GM12892 (cell line): ENCODE measurements around the gene ROMO1. TPM values are rescaled to one million over a fixed set of nuclear protein-coding genes. Genes with fewer than 3 reads are reported as not detected.

ENCODE experiments used
- DNase-seq: peaks from one replicate; pipeline ENCODE4 v3.0.0; 2011; ENCODE audit not compliant: insufficient read length
- FAIRE-seq: peaks from 2 replicates; lab custom pipeline; 2011; peaks lifted over from hg19 to GRCh38; lab: Jason Lieb, UNC
- POLR2A ChIP-seq: IDR thresholded peaks from 2 replicates; pipeline ENCODE4 v1.6.1; 2011; ENCODE audit warnings: low read depth, low read length, control low read depth
- POLR2AphosphoS5 ChIP-seq: IDR thresholded peaks from 2 replicates; pipeline ENCODE4 v1.6.1; 2011; ENCODE audit warnings: low read depth, low read length, control low read depth
- TAF1 ChIP-seq: IDR thresholded peaks from 2 replicates; pipeline ENCODE4 v1.6.1; 2011; ENCODE audit warnings: low read depth, mild to moderate bottlenecking, control low read depth, low read length, borderline replicate concordance
- polyA plus RNA-seq: library from polyadenylated mRNA; unstranded; fragments of >200 nt; gene quantifications from one replicate; pipeline ENCODE4 v1.2.1, GENCODE V29; 2012; ENCODE audit warnings: missing spikeins, inconsistent platforms; ENCODE audit not compliant: missing spikeins

Gene ROMO1
- polyA plus RNA-seq: 80.8 TPM

GRCh38 chr20:35699127-35699956, at the start of gene ROMO1, which contains the start of gene NFS1:
ROMO1 (plus strand) TSS chr20:35699405; CDS start chr20:35699633, 228 bp downstream.
NFS1 (minus strand) TSS chr20:35699352; CDS start chr20:35699288, 64 bp downstream.
- peak; percentile 81 for FAIRE-seq
- DNase-seq: peak; percentile 89
- peak; percentile 80 for TF ChIP-seq POLR2AphosphoS5
- TF ChIP-seq POLR2A: peak; percentile 88
- peak; percentile 70 for TF ChIP-seq TAF1

GRCh38 chr20:35650632-35651031, 48.6 kb upstream of the ROMO1 start:
- no peak for FAIRE-seq
- DNase-seq: no peak
- TF ChIP-seq POLR2AphosphoS5: no peak

- TF ChIP-seq POLR2A: no peak
- no peak for TF ChIP-seq POLR2AphosphoS5
- no peak for TF ChIP-seq TAF1
- FAIRE-seq (no peak), DNase-seq (no peak)
These were observed 47.2 kb upstream of the ROMO1 start for GRCh38 chr20:35651958-35652357.

GRCh38 chr20:35652641-35653429, 46.4 kb upstream of the ROMO1 start:
- TF ChIP-seq POLR2A: peak; percentile 36; the same call in 1 of the 2 replicates
- no peak for TF ChIP-seq POLR2AphosphoS5
- TF ChIP-seq TAF1: no peak
- DNase-seq (no peak), FAIRE-seq (no peak)

GRCh38 chr20:35653430-35653734, 45.8 kb upstream of the ROMO1 start:
- no peak for FAIRE-seq
- TF ChIP-seq POLR2AphosphoS5 (no peak), TAF1 (no peak), POLR2A (no peak)
- no peak for DNase-seq

GRCh38 chr20:35653893-35654292, 45.3 kb upstream of the ROMO1 start:
- TF ChIP-seq POLR2AphosphoS5 (no peak), POLR2A (no peak), TAF1 (no peak)

GRCh38 chr20:35654415-35654814, 44.8 kb upstream of the ROMO1 start:
- FAIRE-seq: no peak
- TF ChIP-seq POLR2A (no peak), TAF1 (no peak), POLR2AphosphoS5 (no peak)

More at GRCh38 chr20:35653893-35654292, 45.3 kb upstream of the ROMO1 start:
- FAIRE-seq (no peak), DNase-seq (no peak)

GRCh38 chr20:35657271-35657670, 41.9 kb upstream of the ROMO1 start:
- TF ChIP-seq POLR2A (no peak), POLR2AphosphoS5 (no peak), TAF1 (no peak)
- no peak for FAIRE-seq
- no peak for DNase-seq

More at GRCh38 chr20:35654415-35654814, 44.8 kb upstream of the ROMO1 start:
- DNase-seq: no peak

GRCh38 chr20:35660122-35660937, 38.9 kb upstream of the ROMO1 start:
- TF ChIP-seq TAF1 (no peak), POLR2AphosphoS5 (no peak), POLR2A (no peak)
- FAIRE-seq (no peak), DNase-seq (no peak)

GRCh38 chr20:35661053-35661452, 38.2 kb upstream of the ROMO1 start:
- no peak for FAIRE-seq
- DNase-seq: no peak
- no peak for TF ChIP-seq POLR2A
- no peak for TF ChIP-seq TAF1
- TF ChIP-seq POLR2AphosphoS5: no peak

GRCh38 chr20:35661908-35662307, 37.3 kb upstream of the ROMO1 start:
- TF ChIP-seq TAF1: no peak
- TF ChIP-seq POLR2A: no peak
- no peak for TF ChIP-seq POLR2AphosphoS5
- DNase-seq: no peak
- FAIRE-seq: no peak
